NCI-H128 (cell line): Measurements from ENCODE around the gene MON1A.
"Not testable (repeated sequence)": the region's sequence is repeated elsewhere in the genome, so short reads cannot be mapped to it uniquely, and the experiment has no call there.

ENCODE experiments used
- DNase-seq: peaks from one replicate; lab custom pipeline; 2025; ENCODE audit not compliant: unreplicated experiment; lab: John Stamatoyannopoulos, UW

Gene MON1A, protein sequence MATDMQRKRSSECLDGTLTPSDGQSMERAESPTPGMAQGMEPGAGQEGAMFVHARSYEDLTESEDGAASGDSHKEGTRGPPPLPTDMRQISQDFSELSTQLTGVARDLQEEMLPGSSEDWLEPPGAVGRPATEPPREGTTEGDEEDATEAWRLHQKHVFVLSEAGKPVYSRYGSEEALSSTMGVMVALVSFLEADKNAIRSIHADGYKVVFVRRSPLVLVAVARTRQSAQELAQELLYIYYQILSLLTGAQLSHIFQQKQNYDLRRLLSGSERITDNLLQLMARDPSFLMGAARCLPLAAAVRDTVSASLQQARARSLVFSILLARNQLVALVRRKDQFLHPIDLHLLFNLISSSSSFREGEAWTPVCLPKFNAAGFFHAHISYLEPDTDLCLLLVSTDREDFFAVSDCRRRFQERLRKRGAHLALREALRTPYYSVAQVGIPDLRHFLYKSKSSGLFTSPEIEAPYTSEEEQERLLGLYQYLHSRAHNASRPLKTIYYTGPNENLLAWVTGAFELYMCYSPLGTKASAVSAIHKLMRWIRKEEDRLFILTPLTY

DNA sequence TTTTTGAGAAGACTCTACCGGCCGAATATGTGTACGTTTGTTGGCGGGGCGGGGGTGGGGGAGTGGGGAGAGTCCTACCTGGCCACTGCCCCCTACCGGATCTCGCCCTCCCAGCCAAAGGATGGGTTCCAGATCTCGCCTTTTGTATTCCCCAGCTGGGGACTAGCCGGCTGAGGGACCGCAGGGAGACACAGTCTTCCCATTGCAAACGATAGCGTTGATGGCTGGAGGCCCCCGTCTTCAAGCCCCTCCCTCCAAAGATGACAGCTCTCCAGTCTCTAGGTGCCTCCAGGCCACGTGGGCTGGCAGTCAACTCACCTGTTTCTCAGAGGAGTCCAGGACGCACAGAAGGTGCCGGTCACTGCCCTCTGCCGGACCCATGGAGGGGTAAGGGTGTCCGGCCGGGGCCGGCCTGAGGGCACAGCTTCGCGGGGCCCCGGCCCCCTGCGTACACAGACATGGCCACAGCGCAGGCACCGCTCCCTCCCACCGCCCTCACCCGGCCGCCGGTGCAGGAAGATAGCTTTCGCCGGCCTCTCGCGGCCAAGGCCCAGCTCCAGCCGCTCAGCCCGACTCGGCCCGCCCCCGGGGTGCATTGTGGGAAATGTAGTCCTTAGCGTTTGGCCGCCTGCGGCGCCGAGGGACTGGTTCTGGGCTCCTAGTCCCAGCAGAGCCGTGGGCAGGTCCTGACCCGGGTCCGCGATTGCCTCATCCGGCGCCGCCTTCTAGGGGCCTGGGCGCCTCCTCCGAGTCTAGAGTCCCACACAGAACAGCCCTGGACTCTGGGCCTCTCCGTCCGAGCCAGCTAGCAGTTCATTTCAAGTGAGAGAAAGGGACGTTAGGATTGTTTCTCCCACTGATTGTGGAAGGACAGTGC lies at the start of gene MON1A:
TSS of gene MON1A (minus strand) at position 521 of the 877 bp plus-strand sequence. CDS start 16,465 bp downstream, outside the sequence.
- peak; percentile 55 for DNase-seq

DNA sequence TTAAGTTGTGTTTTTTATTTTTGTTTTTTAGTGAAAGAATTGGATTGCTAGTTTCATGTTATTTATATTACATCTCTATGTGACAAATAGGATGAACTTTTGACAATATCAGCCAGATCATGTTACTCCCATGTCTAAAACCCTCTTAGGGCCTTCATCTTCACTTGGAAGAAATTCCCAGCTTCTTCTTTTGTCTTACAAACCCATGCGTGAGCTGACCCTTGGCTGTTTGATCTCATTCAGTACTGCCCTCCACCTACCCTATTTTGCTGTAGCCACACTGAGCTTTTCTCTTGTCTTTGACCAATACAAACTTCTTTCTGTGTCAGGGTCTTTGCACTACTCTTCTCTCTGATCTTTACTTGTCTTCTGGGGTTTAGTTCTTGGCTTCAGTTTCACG lies 47.3 kb upstream of the MON1A start:
- DNase-seq: no peak

DNA sequence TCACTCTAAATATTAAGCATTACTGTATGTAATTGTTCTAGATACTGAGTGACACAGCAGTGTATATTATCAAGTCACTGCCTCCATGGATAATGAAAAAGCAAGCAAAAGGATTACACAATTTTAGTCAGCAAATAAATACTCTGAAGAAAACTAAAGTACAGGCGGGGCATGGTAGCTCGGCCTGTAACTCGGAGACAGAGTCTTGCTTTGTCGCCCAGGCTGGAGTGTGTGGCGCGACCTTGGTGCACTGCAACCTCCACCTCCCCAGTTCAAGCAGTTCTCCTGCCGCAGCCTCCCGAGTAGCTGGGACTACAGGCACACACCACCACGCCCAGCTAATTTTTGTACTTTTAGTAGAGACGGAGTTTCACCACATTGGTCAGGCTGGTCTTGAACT lies 43.0 kb upstream of the MON1A start:
- no peak for DNase-seq

DNA sequence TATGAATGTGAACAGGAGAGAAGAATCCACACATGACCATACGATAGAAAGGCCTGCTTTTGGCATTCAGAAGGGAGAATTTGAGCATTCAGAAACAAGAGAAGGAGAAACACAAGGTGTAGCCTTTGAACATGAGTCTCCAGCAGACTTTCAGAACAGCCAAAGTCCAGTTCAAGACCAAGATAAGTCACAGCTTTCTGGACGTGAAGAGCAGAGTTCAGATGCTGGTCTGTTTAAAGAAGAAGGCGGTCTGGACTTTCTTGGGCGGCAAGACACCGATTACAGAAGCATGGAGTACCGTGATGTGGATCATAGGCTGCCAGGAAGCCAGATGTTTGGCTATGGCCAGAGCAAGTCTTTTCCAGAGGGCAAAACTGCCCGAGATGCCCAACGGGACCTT lies 38.7 kb upstream of the MON1A start:
- no peak for DNase-seq

DNA sequence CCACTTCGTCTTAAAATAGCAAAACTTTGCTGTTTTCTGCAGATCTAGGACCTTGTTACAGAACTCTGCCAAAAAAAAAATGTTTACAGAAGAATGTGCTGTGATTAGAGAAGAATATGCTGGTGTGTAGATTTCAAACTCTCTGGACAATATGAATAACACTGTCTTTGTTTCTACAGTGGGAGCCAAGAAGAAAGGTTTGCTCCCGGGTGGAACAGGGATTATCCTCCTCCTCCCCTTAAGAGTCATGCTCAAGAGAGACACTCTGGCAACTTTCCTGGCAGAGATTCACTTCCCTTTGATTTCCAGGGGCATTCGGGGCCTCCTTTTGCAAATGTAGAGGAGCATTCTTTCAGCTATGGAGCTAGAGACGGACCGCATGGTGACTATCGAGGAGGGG lies 37.7 kb upstream of the MON1A start:
- DNase-seq: no peak

DNA sequence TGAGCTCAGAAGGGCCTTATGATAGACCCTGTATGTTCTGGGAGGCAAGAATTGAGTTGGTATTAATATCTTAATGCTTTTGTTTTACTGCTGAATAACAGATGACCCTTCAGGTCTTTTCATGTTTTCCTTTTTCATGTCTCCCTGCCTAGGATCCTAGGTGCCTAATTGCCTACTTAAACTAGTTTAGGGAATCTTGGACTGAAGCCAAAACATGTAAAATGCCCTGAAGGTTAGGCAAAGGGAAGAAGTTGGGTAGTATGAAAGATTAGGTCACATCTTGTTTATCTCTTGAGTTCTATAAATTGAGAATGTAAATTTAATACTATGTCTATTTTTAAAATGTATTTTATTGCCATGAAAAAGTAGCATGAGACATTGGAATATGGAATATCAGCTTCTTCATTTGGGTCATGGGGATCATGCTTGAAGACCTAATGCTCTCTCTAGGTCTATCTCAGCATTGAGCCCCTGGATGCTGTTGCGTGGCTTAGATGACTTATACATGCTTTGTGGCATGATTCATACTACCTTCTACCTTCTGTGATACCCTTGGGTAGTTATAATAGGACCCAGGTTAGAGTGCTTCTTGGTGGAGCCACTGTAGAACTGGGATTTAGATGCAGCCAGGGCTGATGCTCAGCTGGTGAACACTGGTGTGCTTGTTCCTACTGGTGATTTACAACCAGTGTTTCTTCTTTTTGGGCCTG lies 36.8 kb upstream of the MON1A start:
- DNase-seq: no peak

DNA sequence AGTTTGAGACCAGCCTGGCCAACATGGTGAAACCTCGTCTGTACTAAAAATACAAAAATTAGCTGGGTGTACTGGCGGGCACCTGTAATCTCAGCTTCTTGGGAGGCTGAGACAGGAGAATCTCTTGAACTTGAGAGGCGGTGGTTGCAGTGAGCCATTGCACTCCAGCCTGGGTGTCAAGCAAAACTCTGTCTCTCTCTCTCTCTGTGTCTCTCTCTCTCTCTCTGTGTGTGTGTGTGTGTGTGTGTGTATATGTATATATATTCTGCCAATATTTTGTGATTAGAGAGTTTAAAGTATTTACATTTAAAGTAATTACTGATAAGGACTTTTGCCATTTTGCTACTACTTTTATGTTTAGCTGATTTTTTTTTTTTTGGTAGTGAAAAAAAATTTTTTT lies 26.0 kb upstream of the MON1A start:
- no peak for DNase-seq

DNA sequence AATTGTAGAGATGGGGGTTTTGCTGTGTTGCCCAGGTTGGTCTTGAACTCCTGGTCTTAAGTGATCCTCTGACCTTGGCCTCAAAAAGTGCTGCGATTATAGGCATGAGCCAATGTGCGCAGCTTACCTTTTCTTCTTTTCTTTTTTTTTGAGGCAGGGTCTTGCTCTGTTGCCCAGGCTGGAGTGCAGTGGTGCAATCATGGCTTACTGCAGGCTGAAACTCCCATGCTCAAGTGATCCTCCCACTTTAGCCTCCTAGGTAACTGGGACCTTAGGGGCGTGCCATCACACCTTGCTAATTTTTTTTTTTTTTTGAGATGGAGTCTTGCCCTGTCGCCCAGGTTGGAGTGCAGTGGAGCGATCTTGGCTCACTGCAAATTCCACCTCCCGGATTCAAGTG lies 23.3 kb upstream of the MON1A start:
- no peak for DNase-seq

DNA sequence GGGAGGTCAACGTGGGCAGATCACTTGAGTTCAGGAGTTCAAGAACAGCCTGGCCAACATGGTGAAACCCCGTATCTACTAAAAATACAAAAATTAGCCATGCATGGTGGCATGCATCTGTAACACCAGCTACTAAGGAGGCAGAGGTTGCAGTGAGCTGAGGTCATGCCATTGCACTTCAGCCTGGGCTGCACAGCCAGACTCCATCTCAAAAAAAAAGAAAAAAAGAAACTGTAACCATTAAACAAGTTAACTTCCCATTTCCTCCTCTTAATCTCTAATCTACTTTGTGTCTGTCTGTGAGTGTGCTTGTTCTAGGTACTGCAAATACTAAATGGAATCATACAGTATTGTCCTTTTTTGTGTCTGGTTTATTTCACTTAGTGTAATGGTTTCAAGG lies 13.0 kb upstream of the MON1A start:
- DNase-seq: no peak

DNA sequence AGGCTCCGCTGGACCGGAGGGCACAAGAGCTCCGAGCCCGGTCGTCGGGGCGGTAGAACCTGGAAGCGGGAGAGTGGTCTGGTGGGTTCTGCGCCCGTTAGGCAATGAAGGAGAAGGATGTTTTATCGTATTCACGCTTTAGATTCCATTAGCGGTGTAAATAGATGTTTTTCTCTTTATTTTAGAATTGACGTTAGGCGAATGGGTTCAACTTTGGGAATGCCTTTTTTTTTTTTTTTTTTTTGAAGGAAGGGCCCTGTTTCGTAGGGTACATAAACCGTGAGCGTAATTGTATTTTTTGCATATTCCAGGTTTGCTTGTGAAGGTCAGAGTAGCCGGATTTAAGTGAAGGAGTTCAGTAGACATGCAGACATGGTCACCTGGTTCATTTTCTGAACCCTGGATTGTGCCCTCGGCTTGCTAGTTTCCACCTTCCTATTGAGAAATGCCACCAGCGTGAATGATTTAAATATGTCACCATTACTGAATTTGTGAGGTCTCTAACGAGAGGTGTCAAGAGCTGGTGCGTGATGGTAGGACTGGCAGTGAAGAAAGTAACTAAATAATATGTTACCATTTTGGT lies 11.1 kb upstream of the MON1A start:
- no peak for DNase-seq

DNA sequence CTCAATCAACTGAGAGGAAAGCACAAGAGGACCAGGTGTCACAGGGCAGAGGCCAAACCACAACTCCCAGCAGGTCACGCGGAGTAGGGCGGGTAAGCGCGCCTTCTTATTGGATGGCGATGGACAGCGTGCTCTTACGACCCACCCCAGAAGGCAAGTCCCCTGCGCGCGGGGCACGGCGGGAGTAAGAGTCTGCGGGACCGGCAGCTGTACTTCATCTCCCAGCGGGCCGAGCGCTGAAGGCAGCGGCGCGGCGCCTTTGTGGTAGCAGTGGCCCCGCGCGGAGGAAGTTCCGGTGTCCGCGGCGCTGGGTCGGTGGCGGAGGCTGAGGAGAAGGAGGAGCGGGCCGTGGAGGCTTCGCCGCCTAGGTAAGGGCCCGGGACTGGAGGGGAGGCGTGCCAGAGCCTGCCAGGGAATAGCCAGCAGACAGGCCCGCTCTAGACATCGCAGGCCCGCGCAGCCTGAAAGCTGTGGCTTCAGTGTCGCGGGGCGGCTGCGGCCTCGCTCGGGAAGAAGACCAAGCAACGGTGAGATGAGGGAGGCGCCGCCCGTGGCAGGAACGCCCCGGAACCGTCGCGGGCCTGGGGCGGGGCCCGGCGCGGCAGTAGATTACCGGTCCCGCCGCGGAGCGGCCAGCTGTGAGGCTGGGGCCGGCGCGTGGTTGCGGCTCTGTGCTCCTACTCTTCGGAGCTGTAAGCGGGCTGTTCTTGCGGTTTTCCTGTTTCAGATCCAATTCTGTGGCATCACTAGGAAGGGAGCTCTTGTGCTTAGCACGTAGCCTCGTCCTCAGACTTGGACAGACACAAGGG lies 10.5 kb upstream of the MON1A start, which contains the start of gene RBM6:
TSS of gene RBM6 (plus strand) at position 293 of the 809 bp plus-strand sequence. CDS start 22,492 bp downstream, outside the sequence.
- peak; percentile 83 for DNase-seq

DNA sequence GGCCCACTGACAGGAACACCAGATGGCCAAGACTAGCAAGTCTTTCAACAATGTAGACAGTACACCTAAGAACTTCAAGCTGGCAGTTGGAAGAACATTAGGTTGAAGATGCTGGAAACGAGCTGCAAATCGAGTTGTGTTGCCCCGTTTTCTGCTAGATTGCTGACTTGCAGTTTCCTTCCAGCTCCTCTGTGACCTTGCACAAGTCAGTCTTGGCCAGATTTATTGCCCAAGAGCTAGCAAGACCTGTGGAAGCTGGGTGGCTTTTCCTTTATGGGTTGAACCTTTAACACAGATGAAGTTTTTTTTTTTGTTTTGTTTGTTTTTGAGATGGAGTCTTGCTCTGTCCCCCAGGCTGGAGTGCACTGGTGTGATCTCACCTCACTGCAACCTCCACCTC lies 7.5 kb upstream of the MON1A start:
- no peak for DNase-seq

DNA sequence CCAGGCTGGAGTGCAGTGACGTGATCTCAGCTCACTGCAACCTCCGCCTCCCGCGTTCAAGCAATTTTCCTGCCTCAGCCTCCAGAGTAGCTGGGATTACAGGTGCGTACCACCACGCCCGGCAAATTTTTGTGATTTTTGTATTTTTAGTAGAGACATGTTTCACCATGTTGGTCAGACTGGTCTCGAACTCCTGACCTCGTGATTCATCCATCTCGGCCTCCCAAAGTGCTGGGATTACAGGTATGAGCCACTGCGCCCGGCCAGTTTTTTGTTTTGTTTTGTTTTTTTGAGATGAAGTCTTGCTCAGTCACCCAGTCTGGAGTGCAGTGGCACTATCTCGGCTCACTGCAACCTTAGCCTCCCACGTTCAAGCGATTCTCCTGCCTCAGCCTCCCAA lies 2.7 kb upstream of the MON1A start:
- not testable (repeated sequence) for DNase-seq

DNA sequence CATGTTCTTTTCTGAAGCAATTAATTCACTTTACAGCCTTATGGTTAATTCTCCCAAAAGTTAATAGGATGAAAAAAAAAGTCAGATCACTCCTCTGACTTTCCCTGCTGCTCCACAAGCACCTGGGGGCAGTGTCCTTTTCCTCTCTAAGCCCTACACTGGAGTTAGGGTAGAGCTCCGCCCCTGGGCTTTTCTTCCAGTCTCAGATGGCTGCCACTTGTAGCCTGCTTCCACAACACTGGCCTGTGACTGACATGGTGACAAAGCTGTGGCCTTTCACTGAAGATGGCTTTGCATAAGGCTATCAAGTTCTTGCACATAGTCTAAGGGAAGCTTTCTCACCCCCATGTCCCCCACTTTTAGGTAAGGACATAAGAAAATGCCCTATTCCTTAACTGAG lies 1.3 kb upstream of the MON1A start:
- no peak for DNase-seq

DNA sequence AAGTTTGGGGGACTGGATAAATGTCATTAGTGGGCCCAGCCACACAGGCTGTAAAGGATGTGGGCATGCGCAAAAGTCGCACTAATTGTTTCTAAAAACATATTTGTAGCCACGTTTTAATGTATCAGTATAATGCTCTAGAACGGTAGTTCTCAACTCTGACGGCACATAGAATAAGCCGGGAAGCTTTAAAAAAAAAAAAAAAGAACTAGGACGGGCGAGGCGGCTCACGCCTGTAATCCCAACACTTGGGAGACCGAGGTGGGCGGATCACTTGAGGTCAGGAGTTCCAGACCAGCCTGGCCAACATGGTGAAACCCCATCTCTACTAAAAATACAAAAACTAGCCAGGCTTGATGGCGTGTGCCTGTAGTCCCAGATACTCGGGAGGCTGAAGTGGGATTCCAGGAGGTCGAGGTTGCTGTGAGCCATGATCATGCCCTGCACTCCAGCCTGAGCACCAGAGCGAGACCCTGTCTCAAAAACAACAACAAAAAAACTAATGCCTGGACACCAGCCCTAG lies 618 bp upstream of the MON1A start:
- no peak for DNase-seq

DNA sequence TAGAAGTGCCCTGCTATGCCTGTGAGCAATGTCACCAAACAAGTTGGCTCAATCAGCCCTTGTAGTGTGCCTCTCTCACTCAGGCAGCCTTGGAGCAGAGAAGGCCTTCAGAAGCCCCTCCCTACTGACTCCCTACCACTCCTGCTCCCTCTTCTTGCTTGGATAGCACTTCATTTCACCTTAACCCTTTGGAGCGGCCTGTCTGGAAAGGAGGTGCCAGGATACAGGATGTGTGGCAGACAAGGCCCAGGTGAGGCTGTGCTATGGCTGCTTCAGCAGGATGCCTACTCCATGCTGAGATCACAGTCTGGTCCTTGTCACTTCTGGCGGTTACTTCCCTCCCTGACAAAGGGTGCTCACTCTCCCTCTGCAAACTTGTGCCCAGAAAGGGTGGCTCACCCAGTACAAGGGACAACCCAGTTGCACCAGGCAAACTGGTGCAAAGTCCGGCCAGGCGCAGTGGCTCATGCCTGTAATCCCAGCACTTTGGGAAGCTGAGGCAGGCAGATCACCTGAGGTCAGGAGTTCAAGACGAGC lies 1.1 kb downstream of the MON1A start:
- no peak for DNase-seq

DNA sequence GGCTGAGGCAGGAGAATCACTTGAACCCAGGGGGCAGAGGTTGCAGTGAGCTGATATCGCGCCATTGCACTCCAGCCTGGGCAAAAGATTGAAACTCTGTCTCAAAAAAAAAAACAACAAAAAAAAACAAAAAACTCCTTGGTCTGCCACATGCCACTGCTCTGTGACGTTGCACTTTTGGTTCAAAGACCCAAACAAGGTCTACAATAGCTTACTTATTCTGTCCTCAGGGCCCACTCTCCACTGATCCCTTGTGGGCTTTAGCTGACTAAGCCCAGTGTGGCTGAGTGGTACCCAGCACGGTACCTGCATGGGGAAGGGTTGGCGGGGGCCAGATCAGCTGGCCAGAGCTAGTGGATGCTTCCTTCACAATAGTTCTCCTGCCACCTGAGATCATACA lies 1.8 kb downstream of the MON1A start:
- DNase-seq: no peak

DNA sequence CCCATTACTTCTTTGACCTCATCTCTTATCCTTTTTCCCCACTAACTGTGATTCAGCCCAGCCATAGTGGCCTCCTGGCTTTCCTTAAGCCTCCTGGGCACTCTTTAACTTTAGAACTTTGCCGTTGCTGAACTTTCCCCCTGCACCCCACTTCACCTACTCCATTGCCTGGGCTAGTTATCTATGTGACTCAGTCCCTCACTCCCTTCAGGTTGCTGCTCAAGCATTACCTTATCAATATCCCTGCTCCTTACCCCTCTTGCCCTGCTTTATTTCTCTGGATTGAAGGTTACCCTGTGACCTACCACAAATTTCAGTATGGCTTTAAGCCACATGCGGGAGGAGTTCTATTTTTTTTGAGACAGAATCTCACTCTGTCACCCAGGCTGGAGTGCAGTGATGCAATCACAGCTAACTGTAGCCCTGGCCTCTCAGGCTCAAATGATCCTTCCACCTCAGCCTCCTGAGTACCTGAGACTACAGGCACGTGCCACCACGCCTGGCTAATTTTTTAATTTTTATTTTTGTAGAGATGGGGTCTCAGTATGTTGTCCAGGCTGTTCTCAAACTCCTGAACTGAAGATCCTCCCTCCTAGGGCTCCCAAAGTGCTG lies 3.4 kb downstream of the MON1A start:
- DNase-seq: no peak

DNA sequence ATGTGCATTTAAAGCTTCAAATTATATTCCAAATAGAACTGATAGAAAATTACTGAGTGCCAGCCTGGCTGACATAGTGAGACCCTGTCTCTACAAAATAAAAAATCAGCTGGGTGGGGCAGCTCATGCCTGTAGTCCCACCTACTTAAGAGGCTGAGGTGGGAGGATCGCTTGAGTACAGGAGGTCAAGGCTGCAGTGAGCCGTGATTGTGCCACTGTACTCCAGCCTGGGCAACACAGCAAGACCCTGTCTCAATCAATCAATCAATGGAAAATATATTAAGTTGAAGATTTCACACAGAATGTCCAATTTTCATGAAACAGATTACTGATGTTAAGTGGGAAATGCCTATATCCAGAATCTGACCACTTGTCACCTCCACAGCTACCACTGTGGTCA lies 4.1 kb downstream of the MON1A start:
- DNase-seq: no peak
